HCT116 (cell line): ENCODE measurements around the gene DRC7. TPM values are rescaled to one million over a fixed set of nuclear protein-coding genes. Genes with fewer than 3 reads are reported as not detected.

Experiments
- ATAC-seq: fragments of 200-7000 bp; cut with Tn5 transposase; 2 replicates; pipeline ENCODE4 v1.9.1; 2020; ENCODE audit warnings: mild to moderate bottlenecking, moderate library complexity
- BruUV-seq: library from RNA; stranded (reverse); fragments of 400-500 nt; replicated peaks from 2 replicates; lab custom pipeline; 2021; lab: Mats Ljungman, UMichigan
- CTCF ChIA-PET: fragments of 300-600 bp; sonication (Branson Sonifier 250); formaldehyde crosslinking; loops from one replicate; lab custom pipeline; 2021; ENCODE audit warnings: antibody characterized with exemption; lab: Charles Lee
- POLR2A ChIA-PET: fragments of 300-600, 350-600 bp; sonication (Branson Sonifier 250); formaldehyde crosslinking; loops from one replicate; lab custom pipeline; 2021; ENCODE audit warnings: antibody characterized with exemption; lab: Charles Lee
- RAD21 ChIA-PET, 2 experiments: fragments of 300-600 bp; sonication (Branson Sonifier 250); formaldehyde crosslinking; loops; one replicate each; lab custom pipeline; 2023; ENCODE audit warnings: low total read pairs in 2 of 2; ENCODE audit not compliant: uncharacterized antibody in 2 of 2, unreplicated experiment in 2 of 2, low non-redundant PET in 1 of 2; lab: Charles Lee
- DNase-seq: peaks from one replicate; pipeline ENCODE4 v3.0.0-alpha.2; 2010; ENCODE audit warnings: low read depth, low spot score
- H2AFZ ChIP-seq: fragments of 200-600 bp; shearing (Covaris generic), sonication (generic); 2 replicates; pipeline ENCODE4 v1.6.1; 2017; ENCODE audit warnings: low read depth, mixed run types, mixed read lengths, antibody characterized with exemption, low read length; ENCODE audit not compliant: poor library complexity, severe bottlenecking
- H3K27ac ChIP-seq: 2 replicates; pipeline ENCODE4 v1.5.1; 2012; ENCODE audit warnings: low read depth, low read length
- H3K27me3 ChIP-seq: fragments of 200-600 bp; sonication (generic); 2 replicates; pipeline ENCODE4 v1.6.1; 2016; ENCODE audit warnings: mixed run types, low read length, mixed read lengths; ENCODE audit not compliant: insufficient read depth
- H3K36me3 ChIP-seq, 2 experiments: fragments of 200-500 bp in 1 of 2; fragments of 200-600 bp in 1 of 2; sonication (Bioruptor generic) in 1 of 2; sonication (generic) in 1 of 2; 2 replicates each; pipeline versions ENCODE4 v1.5.1 to v1.6.1; 2014 to 2016; ENCODE audit warnings: low read length in 2 of 2, inconsistent platforms in 1 of 2, mixed read lengths in 1 of 2, mixed run types in 1 of 2; ENCODE audit not compliant: insufficient read depth in 2 of 2, control insufficient read depth in 1 of 2
- H3K4me1 ChIP-seq, 2 experiments: fragments of 200-600 bp in 1 of 2; sonication (generic) in 1 of 2; 2 replicates each; pipeline versions ENCODE4 v1.5.1 to v1.6.1; 2012 to 2017; ENCODE audit warnings: low read length in 2 of 2, inconsistent platforms in 1 of 2, mild to moderate bottlenecking in 1 of 2, mixed read lengths in 1 of 2, mixed run types in 1 of 2, moderate library complexity in 1 of 2; ENCODE audit not compliant: insufficient read depth in 2 of 2, control insufficient read depth in 1 of 2
- H3K4me2 ChIP-seq: fragments of 200-600 bp; sonication (generic); 2 replicates; pipeline ENCODE4 v1.6.1; 2017; ENCODE audit warnings: mixed run types, low read length, mixed read lengths
- H3K4me3 ChIP-seq, 2 experiments: fragments of 200-600 bp in 1 of 2; sonication (generic) in 1 of 2; replicated peaks in 1 of 2; 2 replicates each; pipeline ENCODE4 v1.5.1; 2011 to 2016; ENCODE audit warnings: low read length in 2 of 2, control low read depth in 1 of 2, low read depth in 1 of 2, mild to moderate bottlenecking in 1 of 2, mixed read lengths in 1 of 2, mixed run types in 1 of 2
- H3K79me2 ChIP-seq: fragments of 200-600 bp; sonication (generic); 2 replicates; pipeline ENCODE4 v1.6.1; 2017; ENCODE audit warnings: mild to moderate bottlenecking, mixed run types, low read length, moderate library complexity, mixed read lengths; ENCODE audit not compliant: insufficient read depth
- H3K9ac ChIP-seq: fragments of 200-600 bp; sonication (generic); 2 replicates; pipeline ENCODE4 v1.6.1; 2016; ENCODE audit warnings: low read length, mixed read lengths
- H3K9me2 ChIP-seq: fragments of 200-600 bp; sonication (generic), shearing (Covaris generic); 2 replicates; pipeline ENCODE4 v1.6.1; 2017; ENCODE audit warnings: mixed run types, mild to moderate bottlenecking, moderate library complexity; ENCODE audit not compliant: insufficient read depth
- H3K9me3 ChIP-seq, 2 experiments: fragments of 200-500 bp in 1 of 2; fragments of 200-600 bp in 1 of 2; sonication (Bioruptor generic) in 1 of 2; sonication (generic) in 1 of 2; 2 replicates each; pipeline ENCODE4 v1.6.1; 2014 to 2017; ENCODE audit warnings: low read length in 2 of 2, mixed read lengths in 2 of 2, inconsistent platforms in 1 of 2, low read depth in 1 of 2, mild to moderate bottlenecking in 1 of 2, mixed run types in 1 of 2, moderate library complexity in 1 of 2; ENCODE audit not compliant: control insufficient read depth in 1 of 2, insufficient read depth in 1 of 2
- H4K20me1 ChIP-seq: fragments of 200-600 bp; sonication (generic), shearing (Covaris generic); 2 replicates; pipeline ENCODE4 v1.6.1; 2017; ENCODE audit warnings: mixed run types, mild to moderate bottlenecking, moderate library complexity; ENCODE audit not compliant: insufficient read depth
- CTCF ChIP-seq, 3 experiments: fragments of 200-600 bp in 1 of 3; sonication (generic) in 1 of 3; IDR thresholded peaks in 2 of 3; conservative IDR thresholded peaks in 1 of 3; 2 replicates each; pipeline ENCODE4 v1.5.1; 2012 to 2017; ENCODE audit warnings: low read depth in 2 of 3, low read length in 2 of 3, antibody characterized with exemption in 1 of 3, borderline replicate concordance in 1 of 3, control low read depth in 1 of 3, mild to moderate bottlenecking in 1 of 3, mixed read lengths in 1 of 3, mixed run types in 1 of 3, moderate library complexity in 1 of 3; ENCODE audit not compliant: insufficient read depth in 1 of 3
- intact Hi-C: fragments of 100-400 bp; cut with micrococcal nuclease; formaldehyde crosslinking; loops from 2 replicates; pipeline ENCODE4 v1.10.0; 2022
- total RNA-seq: library from RNA; stranded (reverse); gene quantifications from one replicate; pipeline ENCODE4 v1.2.1, GENCODE V29; 2021; ENCODE audit not compliant: unreplicated experiment
- TF ChIP-seq, protein P1 (sequence below): IDR thresholded peaks from 2 replicates; pipeline ENCODE4 v1.6.1; 2012; ENCODE audit warnings: low read depth

The DRC7 gene
- total RNA-seq, 1 experiment from 2014 or later: 0.91 TPM

GRCh38 chr16:57667526-57668262 is 26.9 kb upstream of the DRC7 start:
- POLR2A ChIA-PET: no interaction called here
- H4K20me1 ChIP-seq: no peaks in the 10 kb centered on the region
- no peaks in the 10 kb centered on the region for H3K79me2 ChIP-seq
- H3K9me3 ChIP-seq: no peaks in the 10 kb centered on the region
- ATAC-seq: peak; percentile 17
- CTCF ChIA-PET: interaction anchor here (0.7 to 0.9 kb wide), 2 partner anchors 63 to 68 kb away, joined by 3 read pairs; partner anchors contain the start of gene KATNB1
- H3K4me2 ChIP-seq: no peak overlapping the region; the same call in 1 of the 2 replicates
- DNase-seq: no peak
- no peak overlapping the region for H3K27ac ChIP-seq
- no peaks in the 10 kb centered on the region for H3K36me3 ChIP-seq
- H3K27me3 ChIP-seq: no peaks in the 10 kb centered on the region; the same call in 1 of the 2 replicates
- intact Hi-C loops: no loop called here
- H3K4me1 ChIP-seq: peaks cover 10 to 24% of the 10 kb centered on the region in 2 experiments
- H3K9ac ChIP-seq: no peak overlapping the region
- H2AFZ ChIP-seq: no peak overlapping the region
- BruUV-seq: no TSS peak
- TF ChIP-seq CTCF (IDR thresholded peaks at IDR 0.05 in 2 of 3, conservative IDR thresholded peaks at IDR 0.05 in 1 of 3; ENCODE audit: borderline replicate concordance in 1 of 3, insufficient read depth in 1 of 3, low read depth in 2 of 3, low read length in 2 of 3): peak; percentile 18 to 61 (median 55); a peak in 5 of 6 replicates
- TF ChIP-seq, protein P1, sequence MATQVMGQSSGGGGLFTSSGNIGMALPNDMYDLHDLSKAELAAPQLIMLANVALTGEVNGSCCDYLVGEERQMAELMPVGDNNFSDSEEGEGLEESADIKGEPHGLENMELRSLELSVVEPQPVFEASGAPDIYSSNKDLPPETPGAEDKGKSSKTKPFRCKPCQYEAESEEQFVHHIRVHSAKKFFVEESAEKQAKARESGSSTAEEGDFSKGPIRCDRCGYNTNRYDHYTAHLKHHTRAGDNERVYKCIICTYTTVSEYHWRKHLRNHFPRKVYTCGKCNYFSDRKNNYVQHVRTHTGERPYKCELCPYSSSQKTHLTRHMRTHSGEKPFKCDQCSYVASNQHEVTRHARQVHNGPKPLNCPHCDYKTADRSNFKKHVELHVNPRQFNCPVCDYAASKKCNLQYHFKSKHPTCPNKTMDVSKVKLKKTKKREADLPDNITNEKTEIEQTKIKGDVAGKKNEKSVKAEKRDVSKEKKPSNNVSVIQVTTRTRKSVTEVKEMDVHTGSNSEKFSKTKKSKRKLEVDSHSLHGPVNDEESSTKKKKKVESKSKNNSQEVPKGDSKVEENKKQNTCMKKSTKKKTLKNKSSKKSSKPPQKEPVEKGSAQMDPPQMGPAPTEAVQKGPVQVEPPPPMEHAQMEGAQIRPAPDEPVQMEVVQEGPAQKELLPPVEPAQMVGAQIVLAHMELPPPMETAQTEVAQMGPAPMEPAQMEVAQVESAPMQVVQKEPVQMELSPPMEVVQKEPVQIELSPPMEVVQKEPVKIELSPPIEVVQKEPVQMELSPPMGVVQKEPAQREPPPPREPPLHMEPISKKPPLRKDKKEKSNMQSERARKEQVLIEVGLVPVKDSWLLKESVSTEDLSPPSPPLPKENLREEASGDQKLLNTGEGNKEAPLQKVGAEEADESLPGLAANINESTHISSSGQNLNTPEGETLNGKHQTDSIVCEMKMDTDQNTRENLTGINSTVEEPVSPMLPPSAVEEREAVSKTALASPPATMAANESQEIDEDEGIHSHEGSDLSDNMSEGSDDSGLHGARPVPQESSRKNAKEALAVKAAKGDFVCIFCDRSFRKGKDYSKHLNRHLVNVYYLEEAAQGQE: no peak
- H3K9me2 ChIP-seq: no peaks in the 10 kb centered on the region
- no peak overlapping the region for H3K4me3 ChIP-seq
- RAD21 ChIA-PET: interaction anchor here in 1 of 2 experiments (0.6 kb wide), 1 partner anchor 338 kb away, joined by 3 read pairs; no protein-coding TSS in a partner anchor
